GM12878 (cell line): ENCODE results near the gene TIMM50. TPM values are rescaled to one million over a fixed set of nuclear protein-coding genes. Genes with fewer than 3 reads are reported as not detected.

Experiments used
- ATAC-seq: fragments of 200-7000 bp; cut with Tn5 transposase; 3 replicates; pipeline ENCODE4 v1.9.1; 2020; ENCODE audit warnings: mild to moderate bottlenecking, moderate library complexity
- BruUV-seq: library from RNA; stranded (reverse); fragments of 400-500 nt; replicated peaks from 2 replicates; lab custom pipeline; 2021; lab: Mats Ljungman, UMichigan
- CTCF ChIA-PET: fragments of 300-600 bp; sonication (Branson Sonifier 250); formaldehyde crosslinking; extraction: SDS; loops from one replicate; lab custom pipeline; 2021; ENCODE audit warnings: inconsistent platforms; lab: Yijun Ruan, JAX
- POLR2A ChIA-PET: fragments of 350-600 bp; formaldehyde crosslinking; extraction: SDS; loops from one replicate; lab custom pipeline; 2021; ENCODE audit warnings: inconsistent platforms; lab: Charles Lee
- RAD21 ChIA-PET: fragments of 300-600 bp; sonication (Branson Sonifier 250); formaldehyde crosslinking; loops from one replicate; lab custom pipeline; 2023; ENCODE audit warnings: antibody characterized with exemption; ENCODE audit not compliant: unreplicated experiment; lab: Charles Lee
- SMC1A ChIA-PET: fragments of 300-600 bp; sonication (Branson Sonifier 250); formaldehyde crosslinking; loops from one replicate; lab custom pipeline; 2023; ENCODE audit not compliant: unreplicated experiment, uncharacterized antibody; lab: Charles Lee
- DNase-seq: peaks from one replicate; pipeline ENCODE4 v3.0.0-alpha.2; 2011; ENCODE audit warnings: low read depth, low spot score
- FAIRE-seq: peaks from 3 replicates; lab custom pipeline; 2011; peaks lifted over from hg19 to GRCh38; lab: Jason Lieb, UNC
- H2AFZ ChIP-seq: 2 replicates; pipeline ENCODE4 v1.6.0; 2011; ENCODE audit warnings: low read depth, low read length, control low read depth; ENCODE audit not compliant: control insufficient read depth
- H3K27ac ChIP-seq: 2 replicates; pipeline ENCODE4 v1.5.1; 2011; ENCODE audit warnings: control low read depth; ENCODE audit not compliant: control insufficient read depth, insufficient read depth
- H3K27me3 ChIP-seq, 2 experiments: replicated peaks in 1 of 2; 2 replicates each; pipeline versions ENCODE4 v1.6.0 to v1.6.1; 2011; ENCODE audit warnings: low read length in 1 of 2; ENCODE audit not compliant: control insufficient read depth in 2 of 2, insufficient read depth in 2 of 2
- H3K36me3 ChIP-seq, 2 experiments: 2 replicates each; pipeline ENCODE4 v1.5.1; 2011; ENCODE audit warnings: low read length in 1 of 2; ENCODE audit not compliant: control insufficient read depth in 2 of 2, insufficient read depth in 2 of 2
- H3K4me1 ChIP-seq: 2 replicates; pipeline ENCODE4 v1.6.1; 2011; ENCODE audit warnings: mild to moderate bottlenecking, low read length, moderate library complexity, mixed read lengths; ENCODE audit not compliant: control insufficient read depth, insufficient read depth
- H3K4me2 ChIP-seq: 2 replicates; pipeline ENCODE4 v1.6.0; 2011; ENCODE audit warnings: control low read depth; ENCODE audit not compliant: control insufficient read depth, insufficient read depth
- H3K4me3 ChIP-seq: fragments of 200-600 bp; sonication (generic); 2 replicates; pipeline ENCODE4 v1.5.1; 2016
- H3K79me2 ChIP-seq: 2 replicates; pipeline ENCODE4 v1.6.0; 2011; ENCODE audit warnings: low read length; ENCODE audit not compliant: control insufficient read depth, insufficient read depth
- H3K9ac ChIP-seq: 2 replicates; pipeline ENCODE4 v1.8.0; 2011; ENCODE audit warnings: low read length, control low read depth, mixed read lengths; ENCODE audit not compliant: control insufficient read depth, insufficient read depth
- H3K9me3 ChIP-seq: replicated peaks from 3 replicates; pipeline ENCODE4 v1.5.1; 2011; ENCODE audit warnings: mild to moderate bottlenecking, low read length; ENCODE audit not compliant: control insufficient read depth, insufficient read depth
- H4K20me1 ChIP-seq: 2 replicates; pipeline ENCODE4 v1.6.0; 2011; ENCODE audit not compliant: control insufficient read depth, insufficient read depth
- BMI1 ChIP-seq: fragments of 450-650 bp; IDR thresholded peaks from 2 replicates; pipeline ENCODE4 v1.6.1; 2016; ENCODE audit warnings: mild to moderate bottlenecking, moderate library complexity, borderline replicate concordance
- CHD1 ChIP-seq: IDR thresholded peaks from 2 replicates; pipeline ENCODE4 v1.6.1; 2012; ENCODE audit warnings: low read depth, low read length, improper control_type of control experiment
- HCFC1 ChIP-seq: fragments of 150-350 bp; IDR thresholded peaks from 2 replicates; pipeline ENCODE4 v1.6.1; 2014; ENCODE audit warnings: low read length
- JUND ChIP-seq: IDR thresholded peaks from 2 replicates; pipeline ENCODE4 v1.6.1; 2012; ENCODE audit warnings: low read depth, mild to moderate bottlenecking, low read length, improper control_type of control experiment, moderate library complexity
- MTA3 ChIP-seq: IDR thresholded peaks from 2 replicates; pipeline ENCODE4 v1.6.1; 2012; ENCODE audit warnings: low read length, inconsistent platforms, borderline replicate concordance
- NFYA ChIP-seq: IDR thresholded peaks from 2 replicates; pipeline ENCODE4 v1.6.1; 2011; ENCODE audit warnings: low read depth, mild to moderate bottlenecking, low read length, improper control_type of control experiment, borderline replicate concordance
- WGBS: methylation state at CpG from one replicate; pipeline ENCODE4 v1.1.6; 2016; ENCODE audit warnings: low lambda C conversion rate; ENCODE audit not compliant: insufficient replicate concordance, insufficient coverage; ENCODE audit errors: missing lambda C conversion rate; 5-methylcytosine and 5-hydroxymethylcytosine counted together
- in situ Hi-C: fragments of 300-500 bp; cut with MboI; formaldehyde crosslinking; loops from 9 replicates; pipeline ENCODE4 v1.14.3; 2018; ENCODE audit warnings: mixed read lengths
- intact Hi-C: fragments of 100-400 bp; cut with micrococcal nuclease; formaldehyde crosslinking; loops from one replicate; pipeline ENCODE4 v1.14.2; 2022; ENCODE audit not compliant: unreplicated experiment
- polyA plus RNA-seq, 11 experiments: library from polyadenylated mRNA; depleted of rRNA in 4 of 11; unstranded in 6 of 11; stranded (reverse) in 5 of 11; fragments of >200 nt; fragmentation: Nextera tagmentation in 4 of 11; fragmentation: Illumina TruSeq in 1 of 11; extraction: Ambion mirVana in 4 of 11; extraction: Trizol in 1 of 11; gene quantifications; 1 replicate in 1 of 11; 2 replicates in 10 of 11; pipeline versions ENCODE4 v1.2.1 to v1.2.3, GENCODE V29; 2011 to 2016; ENCODE audit warnings: inconsistent platforms in 2 of 11, missing spikeins in 2 of 11, low read depth in 1 of 11
- total RNA-seq, 4 experiments: library from RNA; depleted of rRNA in 3 of 4; stranded (reverse); fragments of >200 nt in 3 of 4; fragmentation: Illumina TruSeq in 1 of 4; extraction: Trizol in 1 of 4; gene quantifications; 2 replicates each; pipeline versions ENCODE4 v1.2.1 to v1.2.3, GENCODE V29; 2013 to 2021

The TIMM50 gene
- total and polyA plus RNA-seq, 10 of the 15 experiments (the other 5 are each of a cell fraction or from before 2014, with no cell fraction given) = 15.6 to 146 (median 101) TPM

GRCh38 chr19:39533003-39533512 lies 52.4 kb downstream of the TIMM50 start:
- in situ Hi-C loops (loop anchor here (5.0 kb wide), 3 partner anchors 56 to 411 kb away; no protein-coding TSS in a partner anchor), intact Hi-C loops (loop anchor here (2.0 to 10.0 kb wide), 4 partner anchors 92 to 408 kb away; partner anchors contain the start of genes PAK4, PLEKHG2 and SAMD4B)
- RAD21 ChIA-PET = interaction anchor here (0.9 to 2.3 kb wide), 11 partner anchors 30 to 413 kb away, joined by 3 to 14 read pairs (median 4); partner anchors contain the start of genes DLL3, MED29, PAF1 and PLEKHG2
- ATAC-seq = peak; percentile 18
- no peak overlapping the region for H3K9ac ChIP-seq
- H3K4me2 ChIP-seq = peak overlapping the region; percentile 38; the same call in 1 of the 2 replicates
- 19% methylated on average over 10 of the region's 12 CpGs for WGBS
- H3K27ac ChIP-seq = no peak overlapping the region
- CTCF ChIA-PET = interaction anchor here (0.6 to 5.0 kb wide), 22 partner anchors 9 to 633 kb away, joined by 3 to 63 read pairs (median 6); partner anchors contain the start of genes DLL3, MED29, NFKBIB and PAF1
- FAIRE-seq = no peak
- no peak for DNase-seq
- TF ChIP-seq NFYA (no peak), MTA3 (no peak), BMI1 (no peak), CHD1 (no peak), JUND (no peak), HCFC1 (0 out of 2 replicates have a peak, but pooled peaks have one; percentile 2)
- H3K9me3 ChIP-seq = no peaks in the 10 kb centered on the region
- SMC1A ChIA-PET = interaction anchor here (0.6 to 3.4 kb wide), 16 partner anchors 10 to 556 kb away, joined by 3 to 26 read pairs (median 4); partner anchors contain the start of genes DLL3, GMFG and RPS16
- POLR2A ChIA-PET = interaction anchor here (0.6 kb wide), 1 partner anchor 52 kb away, joined by 3 read pairs; the partner anchor contains the start of gene TIMM50
- H3K4me3 ChIP-seq = no peak overlapping the region
- peaks cover 1% of the 10 kb centered on the region; the same call in 1 of the 2 replicates for H3K4me1 ChIP-seq
- no peaks in the 10 kb centered on the region for H4K20me1 ChIP-seq
- H3K36me3 ChIP-seq = no peaks in the 10 kb centered on the region
- H2AFZ ChIP-seq = peak overlapping the region; percentile 97
- H3K27me3 ChIP-seq = no peaks in the 10 kb centered on the region
- no TSS peak for BruUV-seq
- H3K79me2 ChIP-seq = peaks cover 13% of the 10 kb centered on the region
